Fibroblast of lung (primary cell): ENCODE measurements around the gene PLPP1. TPM values are rescaled to one million over a fixed set of nuclear protein-coding genes. Genes with fewer than 3 reads are reported as not detected.

ENCODE experiments used
- DNase-seq, 2 donors: peaks; one replicate each; pipeline versions ENCODE4 v3.0.0 to v3.0.0-alpha.2; 2010; ENCODE audit warnings: low read depth in 2 of 2
- H2AFZ ChIP-seq: 2 replicates; pipeline ENCODE4 v1.5.1; 2012; ENCODE audit warnings: low read length, control low read depth, inconsistent platforms
- H3K27ac ChIP-seq: 2 replicates; pipeline ENCODE4 v1.5.1; 2011; ENCODE audit warnings: low read length, control low read depth; ENCODE audit not compliant: insufficient read depth
- H3K27me3 ChIP-seq: 2 replicates; pipeline ENCODE4 v1.5.1; 2011; ENCODE audit warnings: mild to moderate bottlenecking, low read length; ENCODE audit not compliant: control insufficient read depth, insufficient read depth
- H3K36me3 ChIP-seq: 2 replicates; pipeline ENCODE4 v1.5.1; 2011; ENCODE audit warnings: low read length; ENCODE audit not compliant: control insufficient read depth, insufficient read depth
- H3K4me1 ChIP-seq: 2 replicates; pipeline ENCODE4 v1.5.1; 2011; ENCODE audit warnings: low read length; ENCODE audit not compliant: control insufficient read depth, insufficient read depth; ENCODE audit errors: extremely low read depth
- H3K4me2 ChIP-seq: 2 replicates; pipeline ENCODE4 v1.5.1; 2011; ENCODE audit warnings: low read length, control low read depth; ENCODE audit not compliant: insufficient read depth; ENCODE audit errors: extremely low read depth
- H3K4me3 ChIP-seq, 4 experiments: fragments of 200-600 bp in 1 of 4; sonication (generic) in 1 of 4; replicated peaks in 1 of 4; 2 replicates each; pipeline ENCODE4 v1.5.1; 2011 to 2016; ENCODE audit warnings: low read length in 4 of 4, low read depth in 3 of 4, mild to moderate bottlenecking in 3 of 4, control low read depth in 2 of 4, inconsistent platforms in 1 of 4, mixed read lengths in 1 of 4; ENCODE audit not compliant: insufficient read depth in 1 of 4; ENCODE audit errors: control extremely low read depth in 1 of 4
- H3K79me2 ChIP-seq: 2 replicates; pipeline ENCODE4 v1.5.1; 2012; ENCODE audit warnings: mild to moderate bottlenecking, low read length, inconsistent platforms; ENCODE audit not compliant: control insufficient read depth, insufficient read depth
- H3K9ac ChIP-seq: 2 replicates; pipeline ENCODE4 v1.5.1; 2011; ENCODE audit warnings: mild to moderate bottlenecking, low read length, control low read depth; ENCODE audit not compliant: insufficient read depth
- H3K9me3 ChIP-seq: 2 replicates; pipeline ENCODE4 v1.5.1; 2012; ENCODE audit warnings: low read depth, low read length; ENCODE audit not compliant: control insufficient read depth, insufficient read depth
- H4K20me1 ChIP-seq: 2 replicates; pipeline ENCODE4 v1.5.1; 2011; ENCODE audit warnings: low read length; ENCODE audit not compliant: control insufficient read depth, insufficient read depth; ENCODE audit errors: extremely low read depth
- CTCF ChIP-seq, 2 donors: IDR thresholded peaks in 1 of 2; conservative IDR thresholded peaks in 1 of 2; 1 replicate in 1 of 2; 2 replicates in 1 of 2; pipeline ENCODE4 v1.5.1; 2011 to 2012; ENCODE audit warnings: low read length in 2 of 2, control low read depth in 1 of 2, inconsistent platforms in 1 of 2, low read depth in 1 of 2, mild to moderate bottlenecking in 1 of 2
- EZH2 ChIP-seq: IDR thresholded peaks from 2 replicates; pipeline ENCODE4 v1.5.1; 2012; ENCODE audit warnings: low read length, control low read depth, mild to moderate bottlenecking; ENCODE audit errors: missing control alignments
- polyA plus RNA-seq, 2 donors: library from polyadenylated mRNA; depleted of rRNA in 1 of 2; stranded (reverse) in 1 of 2; unstranded in 1 of 2; fragments of >200 nt; gene quantifications; 2 replicates each; pipeline ENCODE4 v1.2.1, GENCODE V29; 2011 to 2012; ENCODE audit warnings: missing spikeins in 1 of 2
- total RNA-seq: library from RNA; depleted of rRNA; stranded (reverse); fragments of >200 nt; gene quantifications from 2 replicates; pipeline ENCODE4 v1.2.1, GENCODE V29; 2014

The PLPP1 gene
- total and polyA plus RNA-seq, 2 donors (not counting 1 experiment from before 2014, with no cell fraction given): 73.5 to 76.8 TPM

- no peak overlapping the region for H2AFZ ChIP-seq
- H3K79me2 ChIP-seq: no peaks in the 10 kb centered on the region
- TF ChIP-seq CTCF (conservative IDR thresholded peaks at IDR 0.05 in 1 of 2, IDR thresholded peaks at IDR 0.05 in 1 of 2; ENCODE audit: low read depth in 1 of 2, low read length in 2 of 2) (no peak), EZH2 (no peak)
- no peak overlapping the region for H3K4me3 ChIP-seq
- H3K27me3 ChIP-seq: no peaks in the 10 kb centered on the region
- no peak overlapping the region for H3K4me2 ChIP-seq
- no peaks in the 10 kb centered on the region for H4K20me1 ChIP-seq
- H3K4me1 ChIP-seq: no peaks in the 10 kb centered on the region
- H3K27ac ChIP-seq: no peak overlapping the region
- no peak overlapping the region for H3K9ac ChIP-seq
- no peaks in the 10 kb centered on the region for H3K9me3 ChIP-seq
- no peaks in the 10 kb centered on the region for H3K36me3 ChIP-seq
- no peak for DNase-seq
These were observed 80.5 kb downstream of the PLPP1 start for GRCh38 chr5:55454282-55454681.

GRCh38 chr5:55453211-55453610 lies 81.6 kb downstream of the PLPP1 start:
- Histone ChIP-seq H3K4me2 (no peak overlapping the region), H2AFZ (no peak overlapping the region), H3K4me3 (no peak overlapping the region), H3K27ac (no peak overlapping the region), H3K79me2 (no peaks in the 10 kb centered on the region), H3K9me3 (no peaks in the 10 kb centered on the region), H3K36me3 (no peaks in the 10 kb centered on the region), H4K20me1 (no peaks in the 10 kb centered on the region), H3K27me3 (no peaks in the 10 kb centered on the region), H3K9ac (no peak overlapping the region), H3K4me1 (no peaks in the 10 kb centered on the region)
- no peak for DNase-seq
- TF ChIP-seq CTCF (conservative IDR thresholded peaks at IDR 0.05 in 1 of 2, IDR thresholded peaks at IDR 0.05 in 1 of 2; ENCODE audit: low read depth in 1 of 2, low read length in 2 of 2) (no peak), EZH2 (no peak)

GRCh38 chr5:55451976-55452375 lies 82.8 kb downstream of the PLPP1 start:
- H3K4me3 ChIP-seq: no peak overlapping the region
- no peaks in the 10 kb centered on the region for H3K27me3 ChIP-seq
- H3K79me2 ChIP-seq: no peaks in the 10 kb centered on the region
- H3K36me3 ChIP-seq: no peaks in the 10 kb centered on the region
- H2AFZ ChIP-seq: no peak overlapping the region
- H3K4me1 ChIP-seq: no peaks in the 10 kb centered on the region
- no peaks in the 10 kb centered on the region for H3K9me3 ChIP-seq
- H3K4me2 ChIP-seq: no peak overlapping the region
- TF ChIP-seq CTCF (conservative IDR thresholded peaks at IDR 0.05 in 1 of 2, IDR thresholded peaks at IDR 0.05 in 1 of 2; ENCODE audit: low read depth in 1 of 2, low read length in 2 of 2) (no peak), EZH2 (no peak)
- no peak for DNase-seq
- H4K20me1 ChIP-seq: no peaks in the 10 kb centered on the region
- H3K9ac ChIP-seq: no peak overlapping the region
- H3K27ac ChIP-seq: no peak overlapping the region
